Measurements from ENCODE around the gene RTP5. TPM values are rescaled to one million over a fixed set of nuclear protein-coding genes. Genes with fewer than 3 reads are reported as not detected.
"Not testable (repeated sequence)": the region's sequence is repeated elsewhere in the genome, so short reads cannot be mapped to it uniquely, and the experiment has no call there.

The RTP5 gene
- total RNA-seq, 1 donor from 2014 or later = not detected

- no peak for DNase-seq (ENCODE audit: low read depth in 2 of 2)
Measured at GRCh38 chr2:241922411-241922810, 52.9 kb downstream of the RTP5 start.

DNA sequence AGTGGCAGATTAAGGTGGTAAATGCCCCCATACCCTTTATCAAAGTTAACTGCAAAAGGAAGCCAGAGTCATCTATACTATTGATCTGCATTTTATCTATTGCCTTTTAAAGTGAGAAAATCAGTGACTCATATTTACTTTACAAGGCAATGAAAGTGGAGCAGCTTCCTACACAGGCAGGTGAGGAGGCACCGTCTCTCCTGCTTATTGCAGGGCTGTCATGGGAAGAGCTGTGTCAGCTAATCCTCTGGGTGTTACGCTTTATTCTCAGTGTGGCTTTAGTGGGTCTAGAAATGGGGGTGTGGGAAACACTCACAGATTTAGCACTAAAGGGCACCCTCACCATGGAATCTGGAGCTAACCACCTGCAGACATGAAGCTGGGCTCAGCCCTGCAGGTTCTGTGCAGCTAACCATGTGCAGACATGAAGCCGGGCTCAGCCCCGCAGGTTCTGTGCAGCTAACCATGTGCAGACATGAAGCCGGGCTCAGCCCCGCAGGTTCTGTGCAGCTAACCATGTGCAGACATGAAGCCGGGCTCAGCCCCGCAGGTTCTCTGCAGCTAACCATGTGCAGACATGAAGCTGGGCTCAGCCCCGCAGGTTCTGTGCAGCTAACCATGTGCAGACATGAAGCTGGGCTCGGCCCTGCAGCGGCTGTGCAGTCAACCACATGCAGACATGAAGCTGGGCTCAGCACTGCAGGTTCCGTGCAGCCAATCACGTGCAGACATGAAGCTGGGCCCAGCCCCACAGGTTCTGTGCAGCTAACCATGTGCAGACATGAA, 53.5 kb downstream of the RTP5 start:
- not testable (repeated sequence) for DNase-seq (ENCODE audit: low read depth in 2 of 2)

Other genes starting within 250 kb of the RTP5 start
- 36.5 and 44.8 TPM in 2 replicates for gene THAP4, start 232.6 kb upstream of the RTP5 start, total RNA-seq
- gene ATG4B, start 232.0 kb upstream of the RTP5 start, total RNA-seq = 32.6 and 74.8 TPM in 2 replicates
- gene DTYMK, start 182.9 kb upstream of the RTP5 start, total RNA-seq = 30.0 and 45.7 TPM in 2 replicates
- 16.7 and 27.4 TPM in 2 replicates for gene ING5, start 167.7 kb upstream of the RTP5 start, total RNA-seq
- 10.9 and 15.0 TPM in 2 replicates for gene D2HGDH, start 135.1 kb upstream of the RTP5 start, total RNA-seq
- not detected in 2 replicates for gene GAL3ST2, start 92.9 kb upstream of the RTP5 start, total RNA-seq
- gene NEU4, start 60.5 kb upstream of the RTP5 start, total RNA-seq = 0.13 TPM in 1 of 2 replicates, not detected in the other
- gene PDCD1, start 10.8 kb upstream of the RTP5 start, total RNA-seq = under 0.01 TPM in 1 of 2 replicates, not detected in the other